A549 (cell line): Measurements from ENCODE around the gene XDH.

Experiments
- CEBPB ChIP-seq, 2 experiments: fragments of >200 bp in 1 of 2; sonication (Bioruptor Twin) in 1 of 2; formaldehyde crosslinking in 1 of 2; IDR thresholded peaks; 2 replicates each; pipeline ENCODE4 v1.6.1; 2012 to 2016
- EP300 ChIP-seq, 2 experiments: fragments of >200 bp; sonication (Bioruptor Twin); formaldehyde crosslinking; IDR thresholded peaks; 2 replicates in 1 of 2; 3 replicates in 1 of 2; pipeline ENCODE4 v1.6.1; 2016 to 2017
- FOSB ChIP-seq: fragments of 250-450 bp; sonication (Bioruptor Pico); IDR thresholded peaks from 2 replicates; pipeline ENCODE4 v1.5.0; 2020; ENCODE audit warnings: mild to moderate bottlenecking, moderate library complexity
- MAZ ChIP-seq: fragments of 150-350 bp; IDR thresholded peaks from 2 replicates; pipeline ENCODE4 v1.6.1; 2014; ENCODE audit warnings: antibody characterized with exemption, low read depth, low read length, borderline replicate concordance
- POLR2A ChIP-seq: IDR thresholded peaks from 2 replicates; pipeline ENCODE4 v1.6.1; 2012; ENCODE audit warnings: mild to moderate bottlenecking, low read length
- RAD21 ChIP-seq, 2 experiments: fragments of >200 bp in 1 of 2; sonication (Bioruptor Twin) in 1 of 2; formaldehyde crosslinking in 1 of 2; IDR thresholded peaks in 1 of 2; conservative IDR thresholded peaks in 1 of 2; 2 replicates in 1 of 2; 3 replicates in 1 of 2; pipeline ENCODE4 v1.6.1; 2012 to 2018; ENCODE audit warnings: inconsistent platforms in 1 of 2
- RFX5 ChIP-seq: fragments of 450-650 bp; IDR thresholded peaks from 2 replicates; pipeline ENCODE4 v1.7.1; 2014; ENCODE audit warnings: antibody characterized with exemption, mild to moderate bottlenecking, moderate library complexity
- TF ChIP-seq, protein P1 (sequence below): fragments of >200 bp; sonication (Bioruptor Twin); formaldehyde crosslinking; IDR thresholded peaks from 3 replicates; pipeline ENCODE4 v1.5.1; 2016
- TF ChIP-seq, protein P2 (sequence below): fragments of 450-650 bp; IDR thresholded peaks from 2 replicates; pipeline ENCODE4 v1.6.1; 2014; ENCODE audit warnings: antibody characterized with exemption
- TF ChIP-seq, protein P3 (sequence below): IDR thresholded peaks from 2 replicates; pipeline ENCODE4 v1.6.1; 2012

DNA sequence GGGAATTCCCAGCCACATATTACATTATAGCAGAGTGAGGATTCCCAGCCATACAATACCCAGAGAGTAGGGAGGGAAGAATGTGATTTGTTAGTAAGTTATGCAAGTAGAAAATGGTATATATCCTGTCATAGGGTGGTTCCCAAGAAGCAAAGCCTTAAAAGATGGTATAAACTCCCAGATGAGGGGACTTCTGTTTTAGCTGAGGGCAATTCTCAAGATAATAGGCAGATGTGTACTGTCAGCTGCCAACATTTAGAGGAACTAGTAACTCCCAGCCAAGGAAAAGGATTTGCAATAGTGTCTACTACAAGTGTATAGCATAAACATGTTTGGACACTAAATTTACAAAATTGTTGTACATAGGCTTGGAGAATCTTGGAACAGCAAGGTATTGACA is 86.5 kb downstream of the XDH start:
- TF ChIP-seq POLR2A (no peak), RFX5 (no peak), CEBPB (IDR thresholded peaks at IDR 0.05) (no peak), MAZ (no peak), RAD21 (conservative IDR thresholded peaks at IDR 0.05 in 1 of 2, IDR thresholded peaks at IDR 0.05 in 1 of 2) (no peak), EP300 (IDR thresholded peaks at IDR 0.05) (no peak), FOSB (CRISPR knock-in tag) (no peak)
- TF ChIP-seq, protein P1, sequence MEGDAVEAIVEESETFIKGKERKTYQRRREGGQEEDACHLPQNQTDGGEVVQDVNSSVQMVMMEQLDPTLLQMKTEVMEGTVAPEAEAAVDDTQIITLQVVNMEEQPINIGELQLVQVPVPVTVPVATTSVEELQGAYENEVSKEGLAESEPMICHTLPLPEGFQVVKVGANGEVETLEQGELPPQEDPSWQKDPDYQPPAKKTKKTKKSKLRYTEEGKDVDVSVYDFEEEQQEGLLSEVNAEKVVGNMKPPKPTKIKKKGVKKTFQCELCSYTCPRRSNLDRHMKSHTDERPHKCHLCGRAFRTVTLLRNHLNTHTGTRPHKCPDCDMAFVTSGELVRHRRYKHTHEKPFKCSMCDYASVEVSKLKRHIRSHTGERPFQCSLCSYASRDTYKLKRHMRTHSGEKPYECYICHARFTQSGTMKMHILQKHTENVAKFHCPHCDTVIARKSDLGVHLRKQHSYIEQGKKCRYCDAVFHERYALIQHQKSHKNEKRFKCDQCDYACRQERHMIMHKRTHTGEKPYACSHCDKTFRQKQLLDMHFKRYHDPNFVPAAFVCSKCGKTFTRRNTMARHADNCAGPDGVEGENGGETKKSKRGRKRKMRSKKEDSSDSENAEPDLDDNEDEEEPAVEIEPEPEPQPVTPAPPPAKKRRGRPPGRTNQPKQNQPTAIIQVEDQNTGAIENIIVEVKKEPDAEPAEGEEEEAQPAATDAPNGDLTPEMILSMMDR, result no peak
- TF ChIP-seq, protein P2, sequence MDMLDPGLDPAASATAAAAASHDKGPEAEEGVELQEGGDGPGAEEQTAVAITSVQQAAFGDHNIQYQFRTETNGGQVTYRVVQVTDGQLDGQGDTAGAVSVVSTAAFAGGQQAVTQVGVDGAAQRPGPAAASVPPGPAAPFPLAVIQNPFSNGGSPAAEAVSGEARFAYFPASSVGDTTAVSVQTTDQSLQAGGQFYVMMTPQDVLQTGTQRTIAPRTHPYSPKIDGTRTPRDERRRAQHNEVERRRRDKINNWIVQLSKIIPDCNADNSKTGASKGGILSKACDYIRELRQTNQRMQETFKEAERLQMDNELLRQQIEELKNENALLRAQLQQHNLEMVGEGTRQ, result no peak
- TF ChIP-seq, protein P3, sequence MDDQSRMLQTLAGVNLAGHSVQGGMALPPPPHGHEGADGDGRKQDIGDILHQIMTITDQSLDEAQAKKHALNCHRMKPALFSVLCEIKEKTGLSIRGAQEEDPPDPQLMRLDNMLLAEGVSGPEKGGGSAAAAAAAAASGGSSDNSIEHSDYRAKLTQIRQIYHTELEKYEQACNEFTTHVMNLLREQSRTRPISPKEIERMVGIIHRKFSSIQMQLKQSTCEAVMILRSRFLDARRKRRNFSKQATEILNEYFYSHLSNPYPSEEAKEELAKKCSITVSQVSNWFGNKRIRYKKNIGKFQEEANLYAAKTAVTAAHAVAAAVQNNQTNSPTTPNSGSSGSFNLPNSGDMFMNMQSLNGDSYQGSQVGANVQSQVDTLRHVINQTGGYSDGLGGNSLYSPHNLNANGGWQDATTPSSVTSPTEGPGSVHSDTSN, result no peak
